DMS153 treated with DMSO at 0.1 percent for 48 hours (cell line): ENCODE measurements around the gene LPO.

Source experiments
- DNase-seq: peaks from one replicate; lab custom pipeline; 2025; ENCODE audit not compliant: unreplicated experiment; lab: John Stamatoyannopoulos, UW

LPO gene

DNA sequence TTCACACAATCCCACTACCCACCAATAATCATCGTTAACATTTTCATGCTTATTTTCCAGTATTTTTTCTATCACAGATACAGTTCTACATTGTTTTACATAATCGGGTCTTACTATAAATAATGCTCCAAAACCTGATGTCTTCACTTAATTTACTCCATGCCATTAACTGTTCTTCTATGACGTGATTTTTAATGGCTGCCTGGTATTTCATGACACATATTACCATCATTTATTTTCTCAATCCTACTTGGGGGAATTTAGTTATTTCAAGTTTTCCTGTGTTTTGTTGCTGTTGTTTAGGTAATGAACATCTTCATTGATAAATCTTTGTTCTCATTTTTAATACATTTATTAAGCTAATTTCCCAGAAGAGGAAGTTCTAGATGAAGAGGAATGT lies 14.7 kb downstream of the LPO start:
- no peak for DNase-seq

GRCh38 chr17:58254803-58255202 lies 16.4 kb downstream of the LPO start:
- peak; percentile 12 for DNase-seq

GRCh38 chr17:58262149-58262548 lies 23.8 kb downstream of the LPO start:
- DNase-seq: no peak

DNA sequence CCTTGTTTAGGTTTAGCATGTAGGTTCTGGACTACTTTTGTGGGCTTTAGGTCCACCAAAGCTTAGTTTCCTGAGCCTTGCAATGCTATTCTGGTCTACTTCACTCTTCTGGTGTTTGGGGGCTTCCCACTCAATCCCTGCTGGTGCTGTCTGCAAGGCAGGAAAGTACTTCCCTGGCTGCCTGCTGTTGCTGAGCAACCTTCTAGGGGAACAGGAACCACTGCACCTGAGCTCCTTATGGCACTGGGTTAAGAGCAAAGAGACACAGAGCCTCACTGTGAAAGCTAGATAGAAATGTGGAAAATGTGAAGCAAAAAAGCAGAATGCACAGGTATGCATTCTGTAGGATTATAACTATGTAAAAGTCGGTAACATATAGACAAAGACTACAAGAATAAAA lies 25.4 kb downstream of the LPO start:
- no peak for DNase-seq

GRCh38 chr17:58264407-58265103 lies 26.2 kb downstream of the LPO start:
- DNase-seq: no peak

- DNase-seq: no peak
Measured at GRCh38 chr17:58265271-58265670, 26.9 kb downstream of the LPO start.

DNA sequence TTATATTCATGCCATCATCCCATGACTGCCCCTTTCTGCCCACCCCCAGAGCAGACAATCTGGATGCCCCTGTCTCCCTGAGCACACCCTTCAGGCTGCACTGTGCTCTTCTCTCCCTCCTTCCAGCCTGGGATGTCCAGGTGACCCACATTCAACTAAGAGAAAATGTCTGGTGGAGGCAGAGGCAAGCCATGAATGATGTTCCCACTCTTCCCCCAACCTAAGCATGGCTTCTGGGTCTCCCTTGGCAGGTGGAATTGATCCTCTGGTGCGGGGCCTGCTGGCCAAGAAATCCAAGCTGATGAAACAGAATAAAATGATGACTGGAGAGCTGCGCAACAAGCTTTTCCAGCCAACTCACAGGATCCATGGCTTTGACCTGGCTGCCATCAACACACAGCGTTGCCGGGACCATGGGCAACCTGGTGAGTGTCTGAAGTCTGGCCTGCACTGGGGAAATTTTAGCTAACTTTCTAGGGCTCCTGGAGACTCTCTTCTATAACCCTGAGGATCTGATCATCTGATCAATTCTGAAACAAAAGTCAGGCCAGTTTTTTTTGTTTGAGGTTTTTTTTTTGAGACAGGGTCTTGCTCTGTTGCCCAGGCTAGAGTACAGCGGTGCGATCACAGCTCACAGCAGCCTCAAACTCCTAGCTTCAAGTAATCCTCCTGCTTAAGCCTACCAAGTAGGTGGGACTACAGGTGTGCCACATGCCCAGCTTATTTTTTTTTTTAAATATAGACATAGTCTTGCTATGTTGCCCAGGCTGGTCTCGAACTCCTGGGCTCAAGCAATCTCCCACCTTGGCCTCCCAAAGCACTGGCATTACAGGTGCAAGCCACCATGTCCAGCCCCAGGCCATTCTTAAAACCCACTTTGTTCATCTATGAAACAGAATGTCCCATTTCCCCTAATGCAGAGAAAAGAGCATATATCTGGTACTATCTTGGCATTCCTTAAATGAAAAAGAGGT lies 27.8 kb downstream of the LPO start:
- no peak for DNase-seq

DNA sequence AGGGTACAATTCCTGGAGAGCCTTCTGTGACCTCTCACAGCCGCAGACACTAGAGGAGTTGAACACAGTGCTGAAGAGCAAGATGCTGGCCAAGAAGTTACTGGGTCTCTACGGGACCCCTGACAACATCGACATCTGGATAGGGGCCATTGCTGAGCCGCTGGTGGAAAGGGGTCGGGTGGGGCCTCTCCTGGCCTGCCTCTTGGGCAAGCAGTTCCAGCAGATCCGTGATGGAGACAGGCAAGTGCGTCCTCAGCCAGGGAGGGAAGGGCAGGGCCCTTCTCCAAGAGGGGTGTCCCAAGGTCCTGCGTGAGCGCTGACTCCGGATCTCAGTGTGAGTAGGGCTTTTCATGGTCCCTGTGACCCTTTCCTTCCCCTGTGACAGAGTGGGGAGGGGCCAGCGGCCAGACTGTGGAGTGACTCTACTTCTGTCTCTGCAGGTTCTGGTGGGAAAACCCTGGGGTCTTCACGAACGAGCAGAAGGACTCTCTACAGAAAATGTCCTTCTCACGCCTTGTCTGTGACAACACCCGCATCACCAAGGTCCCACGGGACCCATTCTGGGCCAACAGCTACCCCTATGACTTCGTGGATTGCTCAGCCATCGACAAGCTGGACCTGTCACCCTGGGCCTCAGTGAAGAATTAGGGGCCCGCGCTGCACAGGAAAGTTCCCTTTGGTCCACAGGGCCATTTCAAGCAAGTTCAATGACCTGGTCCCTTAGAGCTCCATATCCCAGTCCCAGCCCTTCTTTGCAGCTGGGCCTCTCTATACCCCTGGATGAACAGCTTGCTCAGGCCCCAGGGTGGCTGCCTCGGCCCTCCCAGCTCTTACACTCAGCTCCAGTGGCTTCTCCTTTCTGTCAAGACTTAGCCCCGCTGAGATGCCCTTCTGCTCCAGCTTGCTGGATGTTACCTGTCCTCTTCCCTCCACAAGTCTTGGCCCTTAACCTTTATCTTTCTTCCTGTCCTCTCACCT lies 29.3 kb downstream of the LPO start:
- DNase-seq: no peak

GRCh38 chr17:58268326-58268725 lies 29.9 kb downstream of the LPO start:
- DNase-seq: no peak

DNA sequence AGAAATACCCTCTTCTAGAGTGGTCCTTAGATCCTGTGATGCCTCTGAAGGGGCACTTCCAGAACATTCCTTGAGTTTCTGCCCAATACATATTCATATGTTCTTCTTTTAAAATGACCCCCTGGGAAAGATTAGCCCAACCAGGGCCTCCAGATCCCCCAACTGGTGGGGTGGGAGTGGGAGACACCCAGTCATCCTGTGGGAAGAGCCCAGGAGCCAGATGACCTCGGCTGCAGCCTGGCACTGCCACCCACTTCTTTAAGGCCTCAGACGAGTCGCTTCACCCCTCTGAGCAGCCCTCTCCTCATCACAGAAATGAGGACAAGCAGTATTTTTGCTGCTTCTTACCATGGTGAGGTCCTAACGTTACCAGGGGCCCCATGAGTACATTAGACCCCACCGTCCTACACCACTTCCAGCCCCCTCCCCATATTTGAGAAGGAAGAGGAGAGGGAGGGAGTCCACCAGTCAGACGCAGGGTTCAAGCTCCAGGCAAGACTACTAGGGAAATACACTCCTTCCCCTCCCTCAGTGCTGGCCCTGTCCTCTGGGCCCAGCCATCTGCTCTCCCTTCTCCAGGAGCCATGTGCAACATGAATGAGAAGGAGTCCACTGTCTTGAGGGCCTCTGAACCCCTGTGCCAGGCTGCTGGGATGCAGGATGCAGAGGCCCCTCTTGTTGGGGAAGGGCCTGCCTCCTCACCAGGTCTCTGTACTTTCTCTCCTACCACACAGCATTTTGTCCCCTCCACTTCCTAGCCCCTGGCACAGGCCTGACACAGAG lies 30.6 kb downstream of the LPO start:
- DNase-seq: no peak

DNA sequence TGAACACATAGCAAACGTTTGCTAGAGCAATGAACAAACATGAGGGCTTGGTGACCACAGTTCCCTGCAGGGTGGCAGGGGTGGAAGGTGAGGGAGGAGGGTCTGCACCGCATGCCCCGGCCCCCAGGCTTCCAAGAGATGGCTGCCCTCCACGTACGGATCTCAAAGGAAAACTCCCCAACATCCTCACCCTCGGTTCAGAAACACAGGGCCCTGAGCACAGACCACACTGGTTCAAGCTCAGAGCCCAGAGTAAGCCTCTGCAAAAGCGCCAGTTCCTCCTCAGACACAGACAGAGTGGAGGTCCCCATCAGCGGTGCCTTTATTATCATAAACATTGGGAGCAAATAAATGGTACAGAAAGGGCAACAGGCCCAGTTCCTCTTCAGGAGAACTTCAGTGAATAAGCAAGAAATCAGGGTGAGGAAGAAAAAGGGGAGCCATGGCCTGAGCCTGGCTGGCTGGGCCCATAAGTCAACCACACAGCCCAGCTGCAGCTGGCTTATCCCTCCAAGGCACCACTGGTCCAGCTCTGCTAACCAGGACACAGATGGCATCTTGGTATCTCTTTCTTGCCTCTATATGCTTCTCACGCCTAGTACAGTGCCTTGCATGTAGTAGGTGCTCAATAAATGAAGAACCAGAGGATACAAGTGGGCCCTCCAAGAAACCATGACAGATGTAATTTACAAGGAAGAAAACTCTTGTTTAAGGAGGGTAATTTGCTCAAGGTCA lies 31.3 kb downstream of the LPO start:
- DNase-seq: no peak

GRCh38 chr17:58270476-58271215 lies 32.3 kb downstream of the LPO start:
- no peak for DNase-seq

- no peak for DNase-seq
Measured at GRCh38 chr17:58271216-58271931, 33.0 kb downstream of the LPO start.

- DNase-seq: no peak
Measured at GRCh38 chr17:58272367-58273280, 34.2 kb downstream of the LPO start.

DNA sequence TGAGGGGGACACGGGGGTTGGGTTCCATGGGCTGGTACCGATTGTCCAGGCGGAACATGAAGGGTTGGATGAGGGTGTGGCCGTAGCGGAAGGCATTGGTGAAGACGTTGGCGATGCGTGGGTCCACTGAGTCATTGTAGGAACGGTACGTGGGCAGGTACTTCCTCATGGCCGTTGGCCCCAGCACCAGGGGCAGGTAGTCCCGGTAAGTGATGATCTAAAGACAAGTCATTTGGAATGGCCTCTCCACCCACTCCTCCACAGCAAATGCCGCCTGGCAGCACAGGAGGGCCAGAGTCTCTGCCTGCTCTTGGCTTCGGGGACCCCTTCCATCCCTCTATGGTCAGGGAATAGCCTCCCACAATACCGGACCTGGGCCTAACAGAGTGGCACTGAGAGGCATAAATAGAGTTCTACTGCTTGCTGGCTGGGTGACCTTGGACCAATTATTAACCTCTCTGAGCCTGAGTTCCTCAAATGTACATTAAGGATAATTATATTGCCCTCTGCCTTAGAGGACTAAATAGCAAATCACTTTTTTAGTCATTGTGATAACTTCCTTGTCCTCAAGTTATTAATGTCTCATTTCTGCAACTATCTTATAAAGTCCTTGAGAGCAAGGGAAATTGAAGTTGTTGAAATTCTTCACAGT lies 35.2 kb downstream of the LPO start:
- DNase-seq: no peak

- no peak for DNase-seq
Measured at GRCh38 chr17:58275417-58275816, 37.0 kb downstream of the LPO start.

- no peak for DNase-seq
Measured at GRCh38 chr17:58276423-58276822, 38.0 kb downstream of the LPO start.
